Lower lobe of right lung (tissue), 2 donors: Measurements from ENCODE around the gene KCTD16. TPM values are rescaled to one million over a fixed set of nuclear protein-coding genes. Genes with fewer than 3 reads are reported as not detected.

Source experiments
- ATAC-seq, 2 donors: fragments of 200-7000 bp; cut with Tn5 transposase; one replicate each; pipeline ENCODE4 v1.9.1; 2020 to 2022; ENCODE audit warnings: mild to moderate bottlenecking in 2 of 2, moderate library complexity in 2 of 2
- DNase-seq: peaks from one replicate; pipeline ENCODE4 v3.0.0-alpha.2; 2020
- H3K27ac ChIP-seq: fragments of 200-600 bp; one replicate; pipeline ENCODE4 v1.8.0; 2022
- H3K27me3 ChIP-seq: fragments of 200-600 bp; one replicate; pipeline ENCODE4 v1.8.0; 2022; ENCODE audit warnings: low read depth
- H3K36me3 ChIP-seq: fragments of 200-600 bp; one replicate; pipeline ENCODE4 v1.8.0; 2022; ENCODE audit warnings: mild to moderate bottlenecking
- H3K4me1 ChIP-seq: fragments of 200-600 bp; one replicate; pipeline ENCODE4 v1.8.0; 2022
- H3K4me3 ChIP-seq: fragments of 200-600 bp; one replicate; pipeline ENCODE4 v1.8.0; 2022; ENCODE audit warnings: mild to moderate bottlenecking
- H3K9me3 ChIP-seq: fragments of 200-600 bp; one replicate; pipeline ENCODE4 v1.8.0; 2022
- intact Hi-C: fragments of 100-400 bp; cut with DNase I; formaldehyde crosslinking; loops from one replicate; pipeline ENCODE4 v1.11.0; 2022
- total RNA-seq: library from RNA; stranded (reverse); fragmentation: NEBNext Ultra II Directional; extraction: Animal tissue kit (Norgen Biotek cat#: 25700); gene quantifications from one replicate; pipeline ENCODE4 v1.2.1, GENCODE V29; 2021
- TF ChIP-seq, protein P1 (sequence below): fragments of 200-600 bp; IDR thresholded peaks from one replicate; pipeline ENCODE4 v1.8.0; 2022; ENCODE audit warnings: antibody characterized with exemption, mild to moderate bottlenecking
- donor health status: DM: no; HTN: yes; CAD: no; lungs with severe emphysema.

Gene KCTD16
- total RNA-seq, 1 donor from 2014 or later = 2.5 TPM

DNA sequence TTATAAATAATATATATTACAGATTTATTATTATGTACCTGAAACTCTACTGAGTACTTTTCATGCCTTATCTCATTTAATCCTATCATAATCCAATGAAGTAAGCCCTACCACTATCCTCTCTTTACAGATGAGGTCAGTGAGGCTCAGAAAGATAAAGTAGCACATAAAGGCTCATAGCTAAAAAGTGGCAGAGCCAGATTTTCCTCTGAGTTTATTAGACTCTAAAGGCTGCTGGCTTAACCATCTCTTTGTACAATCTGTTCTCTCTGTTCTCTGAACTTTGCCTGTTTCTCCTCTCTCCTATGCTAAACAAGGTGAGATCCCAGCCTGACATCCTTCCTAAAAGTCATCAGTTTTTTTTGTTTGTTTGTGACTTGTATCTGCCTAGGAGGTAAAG lies 311.2 kb downstream of the KCTD16 start:
- intact Hi-C loops = no loop called here
- H3K27me3 ChIP-seq = no peaks in the 10 kb centered on the region
- TF ChIP-seq, protein P1, sequence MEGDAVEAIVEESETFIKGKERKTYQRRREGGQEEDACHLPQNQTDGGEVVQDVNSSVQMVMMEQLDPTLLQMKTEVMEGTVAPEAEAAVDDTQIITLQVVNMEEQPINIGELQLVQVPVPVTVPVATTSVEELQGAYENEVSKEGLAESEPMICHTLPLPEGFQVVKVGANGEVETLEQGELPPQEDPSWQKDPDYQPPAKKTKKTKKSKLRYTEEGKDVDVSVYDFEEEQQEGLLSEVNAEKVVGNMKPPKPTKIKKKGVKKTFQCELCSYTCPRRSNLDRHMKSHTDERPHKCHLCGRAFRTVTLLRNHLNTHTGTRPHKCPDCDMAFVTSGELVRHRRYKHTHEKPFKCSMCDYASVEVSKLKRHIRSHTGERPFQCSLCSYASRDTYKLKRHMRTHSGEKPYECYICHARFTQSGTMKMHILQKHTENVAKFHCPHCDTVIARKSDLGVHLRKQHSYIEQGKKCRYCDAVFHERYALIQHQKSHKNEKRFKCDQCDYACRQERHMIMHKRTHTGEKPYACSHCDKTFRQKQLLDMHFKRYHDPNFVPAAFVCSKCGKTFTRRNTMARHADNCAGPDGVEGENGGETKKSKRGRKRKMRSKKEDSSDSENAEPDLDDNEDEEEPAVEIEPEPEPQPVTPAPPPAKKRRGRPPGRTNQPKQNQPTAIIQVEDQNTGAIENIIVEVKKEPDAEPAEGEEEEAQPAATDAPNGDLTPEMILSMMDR = no peak
- H3K4me3 ChIP-seq = no peak overlapping the region
- no peaks in the 10 kb centered on the region for H3K9me3 ChIP-seq
- H3K36me3 ChIP-seq = no peaks in the 10 kb centered on the region
- H3K27ac ChIP-seq = no peak overlapping the region
- no peaks in the 10 kb centered on the region for H3K4me1 ChIP-seq
- ATAC-seq = no peak
- no peak for DNase-seq

GRCh38 chr5:144484124-144484897 lies 313.6 kb downstream of the KCTD16 start:
- H3K4me1 ChIP-seq = no peaks in the 10 kb centered on the region
- TF ChIP-seq, protein P1 = no peak
- H3K27me3 ChIP-seq = no peaks in the 10 kb centered on the region
- H3K36me3 ChIP-seq = no peaks in the 10 kb centered on the region
- ATAC-seq (no peak), DNase-seq (no peak)
- H3K9me3 ChIP-seq = no peaks in the 10 kb centered on the region
- no peak overlapping the region for H3K4me3 ChIP-seq
- intact Hi-C loops = no loop called here
- no peak overlapping the region for H3K27ac ChIP-seq

GRCh38 chr5:144485540-144485939 lies 314.9 kb downstream of the KCTD16 start:
- Histone ChIP-seq H3K27ac (no peak overlapping the region), H3K4me3 (no peak overlapping the region), H3K9me3 (no peaks in the 10 kb centered on the region), H3K4me1 (no peaks in the 10 kb centered on the region), H3K36me3 (no peaks in the 10 kb centered on the region), H3K27me3 (no peaks in the 10 kb centered on the region)
- DNase-seq (no peak), ATAC-seq (no peak)
- TF ChIP-seq, protein P1 = no peak
- intact Hi-C loops = no loop called here

DNA sequence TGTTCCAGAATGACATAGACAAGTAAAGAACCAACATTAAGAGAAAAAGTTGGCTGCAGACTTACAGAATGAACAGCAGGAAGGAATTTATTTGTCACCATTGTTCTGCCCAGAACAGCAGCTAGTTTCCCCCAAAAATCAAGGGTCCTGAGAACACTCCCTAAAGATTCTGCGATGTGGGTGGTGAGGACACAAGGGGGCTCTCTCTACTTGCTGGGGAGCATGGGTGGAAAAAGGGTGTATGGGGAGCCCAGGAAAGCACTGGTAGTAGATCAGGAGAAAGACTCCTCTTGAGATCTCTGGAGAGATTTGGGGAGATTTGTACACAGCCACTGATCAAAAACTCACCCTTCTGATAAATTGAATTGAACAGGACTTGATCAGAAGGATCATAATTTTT lies 316.5 kb downstream of the KCTD16 start:
- TF ChIP-seq, protein P1 = no peak
- intact Hi-C loops = no loop called here
- ATAC-seq (no peak), DNase-seq (no peak)
- Histone ChIP-seq H3K4me3 (no peak overlapping the region), H3K27me3 (no peaks in the 10 kb centered on the region), H3K9me3 (no peaks in the 10 kb centered on the region), H3K27ac (no peak overlapping the region), H3K4me1 (no peaks in the 10 kb centered on the region), H3K36me3 (no peaks in the 10 kb centered on the region)

DNA sequence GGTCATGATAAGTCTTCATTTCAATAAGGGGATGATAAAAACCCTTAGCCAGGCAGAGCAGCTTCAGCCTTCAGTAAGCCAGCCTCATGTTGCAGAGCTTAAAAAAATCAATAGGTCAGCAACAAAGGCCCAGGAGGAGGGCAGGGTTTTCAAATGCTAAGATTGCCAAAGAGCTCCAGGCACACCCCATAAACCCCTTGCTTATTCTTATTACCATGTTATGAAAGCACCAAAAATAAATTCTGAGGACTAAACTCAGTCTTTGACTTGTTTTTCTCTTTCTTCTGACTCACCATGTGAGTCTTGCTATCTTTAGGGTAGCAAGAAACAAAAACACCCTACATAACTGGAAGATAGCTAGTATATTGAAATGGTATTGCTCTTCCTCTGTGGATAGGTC lies 317.1 kb downstream of the KCTD16 start:
- no peak for DNase-seq
- ATAC-seq = no peak

More for the DNA sequence above, 317.1 kb downstream of the KCTD16 start:
- H3K36me3 ChIP-seq = no peaks in the 10 kb centered on the region
- no peak overlapping the region for H3K4me3 ChIP-seq
- no peaks in the 10 kb centered on the region for H3K9me3 ChIP-seq
- H3K27me3 ChIP-seq = no peaks in the 10 kb centered on the region
- no peaks in the 10 kb centered on the region for H3K4me1 ChIP-seq
- H3K27ac ChIP-seq = no peak overlapping the region
- intact Hi-C loops = no loop called here
- TF ChIP-seq, protein P1 = no peak
